HEK293 (cell line): Measurements from ENCODE around the gene KAT7.

Source experiments
- CTCF ChIA-PET: fragments of 350-600 bp; formaldehyde crosslinking; extraction: SDS; loops from one replicate; lab custom pipeline; 2021; ENCODE audit warnings: antibody characterized with exemption; lab: Yijun Ruan, JAX
- POLR2A ChIA-PET: fragments of 300-600 bp; formaldehyde crosslinking; extraction: SDS; loops from one replicate; lab custom pipeline; 2020; ENCODE audit warnings: antibody characterized with exemption, inconsistent platforms; lab: Yijun Ruan, JAX
- H3K27ac ChIP-seq: fragments of 200-500 bp; sonication (Bioruptor generic); 2 replicates; pipeline ENCODE4 v1.5.1; 2014; ENCODE audit warnings: low read depth, low read length, control low read depth, inconsistent platforms; ENCODE audit errors: extremely low read depth
- H3K36me3 ChIP-seq, 2 experiments: fragments of 200-500 bp in 1 of 2; sonication (Bioruptor generic) in 1 of 2; 1 replicate in 1 of 2; 2 replicates in 1 of 2; pipeline ENCODE4 v1.5.1; 2014 to 2017; ENCODE audit warnings: inconsistent platforms in 2 of 2, low read length in 2 of 2; ENCODE audit not compliant: control insufficient read depth in 2 of 2, insufficient read depth in 1 of 2
- H3K4me1 ChIP-seq: fragments of 200-500 bp; sonication (Bioruptor generic); 2 replicates; pipeline ENCODE4 v1.5.1; 2014; ENCODE audit warnings: mild to moderate bottlenecking, low read length, inconsistent platforms; ENCODE audit not compliant: control insufficient read depth, insufficient read depth
- H3K4me3 ChIP-seq: 2 replicates; pipeline ENCODE4 v1.5.1; 2011; ENCODE audit warnings: low read depth, mild to moderate bottlenecking, control low read depth, low read length, moderate library complexity
- H3K9me3 ChIP-seq: fragments of 200-500 bp; sonication (Bioruptor generic); 2 replicates; pipeline ENCODE4 v1.5.1; 2014; ENCODE audit warnings: low read depth, low read length, inconsistent platforms; ENCODE audit not compliant: control insufficient read depth, insufficient read depth
- KLF9 ChIP-seq: fragments of 450-650 bp; formaldehyde crosslinking; IDR thresholded peaks from 2 replicates; pipeline ENCODE4 v1.5.1; 2016; ENCODE audit warnings: missing biosample characterization, missing genetic modification characterization, low read depth
- TCF7L2 ChIP-seq: IDR thresholded peaks from 2 replicates; pipeline ENCODE4 v1.6.1; 2011; ENCODE audit warnings: low read depth, mild to moderate bottlenecking, inconsistent platforms, low read length, moderate library complexity, borderline replicate concordance
- ZFP37 ChIP-seq: fragments of 450-650 bp; formaldehyde crosslinking; IDR thresholded peaks from 2 replicates; pipeline ENCODE4 v1.5.1; 2016; ENCODE audit warnings: missing biosample characterization, missing genetic modification characterization
- ZNF114 ChIP-seq: fragments of 450-650 bp; formaldehyde crosslinking; IDR thresholded peaks from 2 replicates; pipeline ENCODE4 v1.5.0; 2017; ENCODE audit warnings: missing biosample characterization, missing genetic modification characterization
- ZNF274 ChIP-seq, 2 experiments: fragments of 200-500 bp in 1 of 2; fragments of 450-650 bp in 1 of 2; sonication (Bioruptor generic) in 1 of 2; formaldehyde crosslinking in 1 of 2; IDR thresholded peaks; 2 replicates each; pipeline versions ENCODE4 v1.5.1 to v1.6.1; 2014 to 2016; ENCODE audit warnings: borderline replicate concordance in 1 of 2, inconsistent platforms in 1 of 2, low read length in 1 of 2, missing biosample characterization in 1 of 2, missing genetic modification characterization in 1 of 2
- ZNF529 ChIP-seq: fragments of 450-650 bp; formaldehyde crosslinking; IDR thresholded peaks from 2 replicates; pipeline ENCODE4 v1.5.1; 2017; ENCODE audit warnings: missing genetic modification characterization, missing biosample characterization; ENCODE audit not compliant: insufficient replicate concordance
- ZNF544 ChIP-seq: fragments of 450-650 bp; formaldehyde crosslinking; IDR thresholded peaks from 2 replicates; pipeline ENCODE4 v1.5.0; 2017; ENCODE audit warnings: missing biosample characterization, missing genetic modification characterization
- ZNF654 ChIP-seq: fragments of 450-650 bp; formaldehyde crosslinking; IDR thresholded peaks from 2 replicates; pipeline ENCODE4 v1.5.1; 2016; ENCODE audit warnings: low read depth, missing biosample characterization, missing genetic modification characterization
- ZNF768 ChIP-seq: fragments of 450-650 bp; formaldehyde crosslinking; IDR thresholded peaks from 2 replicates; pipeline ENCODE4 v1.5.1; 2018; ENCODE audit warnings: missing biosample characterization, mild to moderate bottlenecking, missing genetic modification characterization
- TF ChIP-seq, protein P1 (sequence below): fragments of 450-650 bp; formaldehyde crosslinking; IDR thresholded peaks from 2 replicates; pipeline ENCODE4 v1.5.1; 2016; ENCODE audit warnings: missing biosample characterization, missing genetic modification characterization
- TF ChIP-seq, protein P2 (sequence below): fragments of 450-650 bp; formaldehyde crosslinking; IDR thresholded peaks from 2 replicates; pipeline ENCODE4 v1.5.1; 2016; ENCODE audit warnings: missing biosample characterization, missing genetic modification characterization
- TF ChIP-seq, protein P3 (sequence below): fragments of 450-650 bp; formaldehyde crosslinking; IDR thresholded peaks from 2 replicates; pipeline ENCODE4 v1.5.1; 2016; ENCODE audit warnings: missing biosample characterization, missing genetic modification characterization
- TF ChIP-seq, protein P4 (sequence below): fragments of 450-650 bp; formaldehyde crosslinking; IDR thresholded peaks from 2 replicates; pipeline ENCODE4 v1.5.1; 2016; ENCODE audit warnings: missing biosample characterization, missing genetic modification characterization

The KAT7 gene

DNA sequence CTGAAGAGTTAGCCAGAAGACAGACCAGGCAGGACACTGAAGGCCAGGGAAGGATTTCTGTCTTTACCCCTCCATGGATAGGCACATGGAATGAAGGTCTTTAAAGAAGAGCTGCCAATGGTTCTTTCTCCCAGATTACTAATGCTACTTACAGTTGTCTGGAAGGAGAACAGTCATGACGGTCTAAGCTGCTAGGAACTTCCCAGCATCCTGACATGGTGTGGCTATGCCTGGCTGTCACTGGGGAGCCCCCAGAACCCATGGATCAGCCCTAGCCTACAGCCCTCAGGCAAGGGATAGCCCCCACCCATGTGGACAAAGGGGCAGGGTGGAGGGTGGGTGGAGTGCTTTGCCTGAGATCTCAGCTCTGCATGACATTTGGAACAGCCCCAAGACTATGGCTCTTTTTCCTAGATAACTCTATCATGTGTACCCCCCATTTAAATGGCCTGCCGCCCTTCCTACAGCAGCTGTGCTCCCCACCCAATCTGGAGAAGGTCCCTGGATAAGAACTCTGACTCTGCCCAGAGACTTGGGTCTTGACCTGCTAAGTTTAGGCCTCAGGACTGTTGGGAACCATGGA lies 9.2 kb upstream of the KAT7 start (continued):
- TF ChIP-seq, protein P1, sequence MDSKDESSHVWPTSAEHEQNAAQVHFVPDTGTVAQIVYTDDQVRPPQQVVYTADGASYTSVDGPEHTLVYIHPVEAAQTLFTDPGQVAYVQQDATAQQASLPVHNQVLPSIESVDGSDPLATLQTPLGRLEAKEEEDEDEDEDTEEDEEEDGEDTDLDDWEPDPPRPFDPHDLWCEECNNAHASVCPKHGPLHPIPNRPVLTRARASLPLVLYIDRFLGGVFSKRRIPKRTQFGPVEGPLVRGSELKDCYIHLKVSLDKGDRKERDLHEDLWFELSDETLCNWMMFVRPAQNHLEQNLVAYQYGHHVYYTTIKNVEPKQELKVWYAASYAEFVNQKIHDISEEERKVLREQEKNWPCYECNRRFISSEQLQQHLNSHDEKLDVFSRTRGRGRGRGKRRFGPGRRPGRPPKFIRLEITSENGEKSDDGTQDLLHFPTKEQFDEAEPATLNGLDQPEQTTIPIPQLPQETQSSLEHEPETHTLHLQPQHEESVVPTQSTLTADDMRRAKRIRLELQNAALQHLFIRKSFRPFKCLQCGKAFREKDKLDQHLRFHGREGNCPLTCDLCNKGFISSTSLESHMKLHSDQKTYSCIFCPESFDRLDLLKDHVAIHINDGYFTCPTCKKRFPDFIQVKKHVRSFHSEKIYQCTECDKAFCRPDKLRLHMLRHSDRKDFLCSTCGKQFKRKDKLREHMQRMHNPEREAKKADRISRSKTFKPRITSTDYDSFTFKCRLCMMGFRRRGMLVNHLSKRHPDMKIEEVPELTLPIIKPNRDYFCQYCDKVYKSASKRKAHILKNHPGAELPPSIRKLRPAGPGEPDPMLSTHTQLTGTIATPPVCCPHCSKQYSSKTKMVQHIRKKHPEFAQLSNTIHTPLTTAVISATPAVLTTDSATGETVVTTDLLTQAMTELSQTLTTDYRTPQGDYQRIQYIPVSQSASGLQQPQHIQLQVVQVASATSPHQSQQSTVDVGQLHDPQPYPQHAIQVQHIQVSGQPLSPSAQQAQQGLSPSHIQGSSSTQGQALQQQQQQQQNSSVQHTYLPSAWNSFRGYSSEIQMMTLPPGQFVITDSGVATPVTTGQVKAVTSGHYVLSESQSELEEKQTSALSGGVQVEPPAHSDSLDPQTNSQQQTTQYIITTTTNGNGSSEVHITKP (tag by site-specific recombination): no peak
- TF ChIP-seq, protein P2, sequence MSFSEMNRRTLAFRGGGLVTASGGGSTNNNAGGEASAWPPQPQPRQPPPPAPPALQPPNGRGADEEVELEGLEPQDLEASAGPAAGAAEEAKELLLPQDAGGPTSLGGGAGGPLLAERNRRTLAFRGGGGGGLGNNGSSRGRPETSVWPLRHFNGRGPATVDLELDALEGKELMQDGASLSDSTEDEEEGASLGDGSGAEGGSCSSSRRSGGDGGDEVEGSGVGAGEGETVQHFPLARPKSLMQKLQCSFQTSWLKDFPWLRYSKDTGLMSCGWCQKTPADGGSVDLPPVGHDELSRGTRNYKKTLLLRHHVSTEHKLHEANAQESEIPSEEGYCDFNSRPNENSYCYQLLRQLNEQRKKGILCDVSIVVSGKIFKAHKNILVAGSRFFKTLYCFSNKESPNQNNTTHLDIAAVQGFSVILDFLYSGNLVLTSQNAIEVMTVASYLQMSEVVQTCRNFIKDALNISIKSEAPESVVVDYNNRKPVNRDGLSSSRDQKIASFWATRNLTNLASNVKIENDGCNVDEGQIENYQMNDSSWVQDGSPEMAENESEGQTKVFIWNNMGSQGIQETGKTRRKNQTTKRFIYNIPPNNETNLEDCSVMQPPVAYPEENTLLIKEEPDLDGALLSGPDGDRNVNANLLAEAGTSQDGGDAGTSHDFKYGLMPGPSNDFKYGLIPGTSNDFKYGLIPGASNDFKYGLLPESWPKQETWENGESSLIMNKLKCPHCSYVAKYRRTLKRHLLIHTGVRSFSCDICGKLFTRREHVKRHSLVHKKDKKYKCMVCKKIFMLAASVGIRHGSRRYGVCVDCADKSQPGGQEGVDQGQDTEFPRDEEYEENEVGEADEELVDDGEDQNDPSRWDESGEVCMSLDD (tag by site-specific recombination): no peak
- TF ChIP-seq ZNF274 (IDR thresholded peaks at IDR 0.05; ENCODE audit: low read length) (no peak), ZNF274 (tag by site-specific recombination; IDR thresholded peaks at IDR 0.05; ENCODE audit: borderline replicate concordance) (no peak), ZNF529 (tag by site-specific recombination) (no peak), ZNF768 (no peak), ZNF114 (tag by site-specific recombination) (no peak), TCF7L2 (no peak)

DNA sequence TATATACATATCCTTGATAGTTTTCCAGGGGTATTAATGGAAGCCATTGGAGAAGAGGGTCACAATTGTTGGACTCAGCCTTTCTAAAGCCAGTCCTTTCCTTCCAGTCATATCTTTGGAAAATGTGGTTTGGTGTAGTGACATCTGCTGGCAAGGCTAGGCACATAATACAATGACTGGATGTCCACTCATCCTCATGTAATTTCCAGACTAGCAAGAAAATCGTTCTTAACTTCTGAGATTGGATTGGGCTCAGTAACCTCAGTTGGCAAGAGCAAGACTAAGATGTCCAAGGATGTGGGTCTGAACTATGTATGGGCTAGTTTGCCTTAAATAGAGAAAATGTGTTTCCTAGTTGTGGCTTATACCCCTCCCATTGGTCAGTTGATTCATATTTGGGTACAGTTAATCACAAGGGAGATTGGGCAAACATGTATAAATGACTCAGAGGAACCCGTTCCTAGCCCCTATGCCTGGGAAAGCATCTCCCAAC lies 8.7 kb upstream of the KAT7 start:
- TF ChIP-seq ZFP37 (tag by site-specific recombination) (no peak), ZNF544 (tag by site-specific recombination) (no peak), ZNF654 (peak; percentile 54), KLF9 (tag by site-specific recombination) (no peak)
- TF ChIP-seq, protein P3, sequence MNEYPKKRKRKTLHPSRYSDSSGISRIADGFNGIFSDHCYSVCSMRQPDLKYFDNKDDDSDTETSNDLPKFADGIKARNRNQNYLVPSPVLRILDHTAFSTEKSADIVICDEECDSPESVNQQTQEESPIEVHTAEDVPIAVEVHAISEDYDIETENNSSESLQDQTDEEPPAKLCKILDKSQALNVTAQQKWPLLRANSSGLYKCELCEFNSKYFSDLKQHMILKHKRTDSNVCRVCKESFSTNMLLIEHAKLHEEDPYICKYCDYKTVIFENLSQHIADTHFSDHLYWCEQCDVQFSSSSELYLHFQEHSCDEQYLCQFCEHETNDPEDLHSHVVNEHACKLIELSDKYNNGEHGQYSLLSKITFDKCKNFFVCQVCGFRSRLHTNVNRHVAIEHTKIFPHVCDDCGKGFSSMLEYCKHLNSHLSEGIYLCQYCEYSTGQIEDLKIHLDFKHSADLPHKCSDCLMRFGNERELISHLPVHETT (tag by site-specific recombination): no peak
- TF ChIP-seq, protein P4, sequence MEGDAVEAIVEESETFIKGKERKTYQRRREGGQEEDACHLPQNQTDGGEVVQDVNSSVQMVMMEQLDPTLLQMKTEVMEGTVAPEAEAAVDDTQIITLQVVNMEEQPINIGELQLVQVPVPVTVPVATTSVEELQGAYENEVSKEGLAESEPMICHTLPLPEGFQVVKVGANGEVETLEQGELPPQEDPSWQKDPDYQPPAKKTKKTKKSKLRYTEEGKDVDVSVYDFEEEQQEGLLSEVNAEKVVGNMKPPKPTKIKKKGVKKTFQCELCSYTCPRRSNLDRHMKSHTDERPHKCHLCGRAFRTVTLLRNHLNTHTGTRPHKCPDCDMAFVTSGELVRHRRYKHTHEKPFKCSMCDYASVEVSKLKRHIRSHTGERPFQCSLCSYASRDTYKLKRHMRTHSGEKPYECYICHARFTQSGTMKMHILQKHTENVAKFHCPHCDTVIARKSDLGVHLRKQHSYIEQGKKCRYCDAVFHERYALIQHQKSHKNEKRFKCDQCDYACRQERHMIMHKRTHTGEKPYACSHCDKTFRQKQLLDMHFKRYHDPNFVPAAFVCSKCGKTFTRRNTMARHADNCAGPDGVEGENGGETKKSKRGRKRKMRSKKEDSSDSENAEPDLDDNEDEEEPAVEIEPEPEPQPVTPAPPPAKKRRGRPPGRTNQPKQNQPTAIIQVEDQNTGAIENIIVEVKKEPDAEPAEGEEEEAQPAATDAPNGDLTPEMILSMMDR (tag by site-specific recombination): peak; percentile 67
- TF ChIP-seq, all 188 proteins: peak for 2
- no peaks in the 10 kb centered on the region for H3K4me1 ChIP-seq
- H3K9me3 ChIP-seq: no peaks in the 10 kb centered on the region
- no peak overlapping the region for H3K27ac ChIP-seq
- no peaks in the 10 kb centered on the region for H3K36me3 ChIP-seq
- POLR2A ChIA-PET: interaction anchor here (0.8 kb wide), 1 partner anchor 16 kb away, joined by 4 read pairs; the partner anchor contains the start of gene FAM117A
- no peak overlapping the region for H3K4me3 ChIP-seq
- CTCF ChIA-PET: interaction anchor here (0.7 to 3.0 kb wide), 6 partner anchors 8 to 223 kb away, joined by 3 to 11 read pairs (median 3); partner anchors contain the start of genes KAT7 and SLC35B1
